Right hindlimb (tissue), 1 donor: ENCODE results near the gene FEN1.

Source experiments
- DNase-seq: peaks from one replicate; pipeline ENCODE4 v3.0.0-alpha.2; 2018

FEN1 gene

GRCh38 chr11:61757213-61757862 is 35.4 kb upstream of the FEN1 start:
- no peak for DNase-seq

GRCh38 chr11:61760946-61761345 is 31.8 kb upstream of the FEN1 start:
- no peak for DNase-seq

GRCh38 chr11:61761440-61762222 is 31.1 kb upstream of the FEN1 start:
- no peak for DNase-seq

GRCh38 chr11:61762223-61762615 is 30.5 kb upstream of the FEN1 start:
- no peak for DNase-seq

- DNase-seq = no peak
These were observed 29.9 kb upstream of the FEN1 start for GRCh38 chr11:61762798-61763197.

GRCh38 chr11:61763930-61764605 is 28.6 kb upstream of the FEN1 start:
- DNase-seq = no peak

- no peak for DNase-seq
These were observed 28.0 kb upstream of the FEN1 start for GRCh38 chr11:61764606-61765260.

GRCh38 chr11:61765550-61766253 is 27.0 kb upstream of the FEN1 start:
- no peak for DNase-seq

GRCh38 chr11:61766353-61766841 is 26.3 kb upstream of the FEN1 start:
- no peak for DNase-seq

- DNase-seq = no peak
These were observed 24.2 kb upstream of the FEN1 start for GRCh38 chr11:61768376-61769076.

- no peak for DNase-seq
These were observed 23.4 kb upstream of the FEN1 start for GRCh38 chr11:61769169-61769920.

- no peak for DNase-seq
These were observed 22.6 kb upstream of the FEN1 start for GRCh38 chr11:61769946-61770683.

GRCh38 chr11:61771195-61771894 is 21.4 kb upstream of the FEN1 start:
- DNase-seq = no peak

GRCh38 chr11:61771985-61772455 is 20.7 kb upstream of the FEN1 start:
- DNase-seq = no peak

GRCh38 chr11:61773356-61773755 is 19.4 kb upstream of the FEN1 start:
- no peak for DNase-seq

GRCh38 chr11:61773809-61774208 is 18.9 kb upstream of the FEN1 start:
- DNase-seq = no peak

- no peak for DNase-seq
These were observed 18.3 kb upstream of the FEN1 start for GRCh38 chr11:61774411-61774810.

GRCh38 chr11:61775106-61775505 is 17.6 kb upstream of the FEN1 start:
- DNase-seq = no peak
